HL-60 (cell line): ENCODE measurements around the gene TLCD2.

Source experiments
- CTCF ChIP-seq: IDR thresholded peaks from one replicate; pipeline ENCODE4 v1.5.1; 2011; ENCODE audit warnings: low read length, control low read depth, inconsistent platforms; ENCODE audit not compliant: insufficient read depth
- GABPA ChIP-seq: IDR thresholded peaks from 2 replicates; pipeline ENCODE4 v1.6.1; 2012; ENCODE audit warnings: low read depth
- POLR2AphosphoS5 ChIP-seq: IDR thresholded peaks from 2 replicates; pipeline ENCODE4 v1.6.1; 2012; ENCODE audit warnings: low read depth
- REST ChIP-seq: IDR thresholded peaks from 2 replicates; pipeline ENCODE4 v1.6.1; 2012; ENCODE audit warnings: low read depth; ENCODE audit not compliant: insufficient replicate concordance

- TF ChIP-seq CTCF (peak; percentile 73), POLR2AphosphoS5 (no peak), GABPA (no peak), REST (no peak)
Measured at GRCh38 chr17:1720856-1721386, 10.7 kb upstream of the TLCD2 start.
